GM19099 (cell line): ENCODE data around the gene PPP2R2B.

Experiments
- POLR2A ChIP-seq: IDR thresholded peaks from 3 replicates; pipeline ENCODE4 v1.6.1; 2011; ENCODE audit warnings: low read depth; ENCODE audit not compliant: insufficient read length; ENCODE audit errors: extremely low read depth

PPP2R2B gene

DNA sequence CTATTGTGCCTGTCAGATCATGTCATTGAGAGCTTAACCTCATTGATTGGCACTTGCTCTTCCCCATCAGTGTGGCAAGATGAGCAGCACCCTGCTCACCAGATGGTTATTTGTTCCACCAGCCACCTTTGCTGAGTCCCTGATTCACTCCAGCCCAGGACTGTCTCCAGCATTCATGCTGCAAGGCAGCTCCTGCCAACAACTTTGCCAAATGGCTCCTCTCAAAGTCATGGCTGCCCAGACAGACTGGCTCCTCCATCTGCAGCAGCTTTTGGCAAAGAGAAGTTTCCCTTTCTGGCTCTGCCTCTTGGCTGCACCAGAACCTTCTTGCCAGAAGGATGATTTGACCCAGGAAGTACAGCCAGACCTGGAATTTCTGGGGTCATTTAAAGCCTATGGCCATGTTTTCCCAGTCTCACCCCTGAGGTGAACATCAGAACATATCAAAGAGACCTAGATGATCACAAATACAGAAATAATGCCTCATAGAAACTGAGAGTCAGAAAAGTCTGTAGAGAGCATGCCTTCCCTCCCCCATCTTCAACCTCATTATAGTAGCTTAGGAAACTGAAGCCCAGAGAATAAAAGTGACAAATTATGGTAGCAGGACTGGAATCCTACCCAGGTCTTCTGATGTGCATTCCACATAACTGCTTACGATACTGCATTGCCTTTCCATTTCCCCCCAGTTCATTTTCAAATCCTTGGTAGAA lies 10.4 kb downstream of the PPP2R2B start:
- TF ChIP-seq POLR2A = no peak

DNA sequence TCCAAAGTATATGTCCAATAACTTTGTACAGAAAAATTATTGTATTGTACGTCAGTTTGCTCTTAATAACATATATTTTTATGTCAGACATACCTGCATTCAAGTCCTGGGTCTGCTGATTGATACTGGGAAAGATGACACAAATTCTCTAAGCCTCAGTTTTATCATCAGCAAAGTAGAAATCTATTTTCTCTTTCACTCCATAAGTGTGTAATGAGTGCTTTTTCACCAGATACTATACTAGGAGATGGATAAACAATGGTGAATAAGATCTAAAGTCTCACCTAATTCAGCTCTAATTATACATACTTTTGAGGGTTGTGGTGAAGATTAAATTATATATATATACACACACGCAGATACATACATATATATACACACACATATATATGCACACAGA lies 12.3 kb downstream of the PPP2R2B start:
- TF ChIP-seq POLR2A = no peak

DNA sequence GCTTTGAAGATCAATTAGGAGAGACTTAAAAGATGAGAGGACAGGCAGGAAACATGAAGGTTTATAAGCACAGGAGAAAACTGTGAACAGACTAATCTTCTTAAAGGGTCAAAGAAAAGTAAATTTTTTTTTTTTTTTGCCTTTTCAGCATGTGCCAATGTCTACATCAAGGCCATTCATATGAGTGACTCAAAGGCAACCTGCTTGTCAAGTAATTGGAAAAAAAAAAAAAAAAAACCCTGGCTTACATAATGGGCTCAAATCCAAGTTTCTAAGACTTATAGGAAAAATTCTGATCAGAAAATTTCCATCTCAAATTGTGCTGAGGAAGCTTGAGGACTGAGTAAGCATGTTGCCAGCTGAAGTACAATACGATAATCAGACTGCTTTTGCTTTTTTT lies 15.9 kb downstream of the PPP2R2B start:
- no peak for TF ChIP-seq POLR2A

DNA sequence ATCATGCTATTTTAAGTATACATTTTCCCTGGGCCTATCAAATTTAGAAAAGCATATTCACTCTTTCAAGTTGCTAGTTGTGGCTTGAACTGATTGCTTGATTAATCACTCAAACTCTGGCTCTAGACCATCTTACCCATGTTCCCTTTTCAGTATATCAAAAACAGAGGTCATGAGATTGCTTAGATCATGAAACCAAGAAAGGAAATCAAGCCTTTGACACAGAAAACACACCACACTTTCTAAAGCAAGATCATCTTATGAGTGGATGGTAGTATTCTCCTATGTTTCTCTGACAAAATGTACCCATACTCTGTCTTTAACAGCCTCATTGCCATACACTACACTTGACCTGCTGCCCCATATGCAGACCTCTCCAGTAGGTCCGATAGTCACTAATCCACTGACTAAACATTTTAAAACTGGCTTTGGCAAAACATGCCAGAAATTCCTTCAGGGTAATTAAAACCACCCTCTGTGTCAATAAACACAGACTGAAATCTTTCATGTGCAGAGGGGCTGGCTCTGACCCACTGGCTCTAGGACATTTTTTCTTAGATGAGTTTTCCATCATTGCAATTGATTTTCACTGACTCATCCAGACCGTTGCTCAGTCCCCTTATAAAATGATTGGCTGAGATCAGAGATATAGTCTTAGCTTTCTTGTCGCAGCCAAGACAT lies 18.2 kb downstream of the PPP2R2B start:
- no peak for TF ChIP-seq POLR2A

DNA sequence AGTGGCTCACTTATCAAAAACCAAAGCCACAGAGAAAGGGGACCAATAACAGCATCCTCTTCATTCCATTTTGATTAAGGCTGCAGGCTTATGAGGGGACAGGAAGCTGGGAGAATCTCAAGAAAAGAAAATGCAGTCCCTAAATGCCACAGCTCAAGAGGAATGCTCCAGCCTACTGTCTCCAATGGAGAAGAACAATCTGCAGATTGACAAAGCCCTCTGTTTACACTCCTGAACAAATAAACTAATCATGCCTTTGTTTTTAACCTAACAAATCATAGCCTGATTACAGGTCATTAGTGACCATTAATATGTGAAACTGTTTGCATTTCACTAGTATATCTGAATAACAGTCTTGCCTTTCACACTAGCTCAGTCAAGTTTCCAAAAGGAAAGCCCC lies 26.5 kb downstream of the PPP2R2B start:
- TF ChIP-seq POLR2A = no peak

DNA sequence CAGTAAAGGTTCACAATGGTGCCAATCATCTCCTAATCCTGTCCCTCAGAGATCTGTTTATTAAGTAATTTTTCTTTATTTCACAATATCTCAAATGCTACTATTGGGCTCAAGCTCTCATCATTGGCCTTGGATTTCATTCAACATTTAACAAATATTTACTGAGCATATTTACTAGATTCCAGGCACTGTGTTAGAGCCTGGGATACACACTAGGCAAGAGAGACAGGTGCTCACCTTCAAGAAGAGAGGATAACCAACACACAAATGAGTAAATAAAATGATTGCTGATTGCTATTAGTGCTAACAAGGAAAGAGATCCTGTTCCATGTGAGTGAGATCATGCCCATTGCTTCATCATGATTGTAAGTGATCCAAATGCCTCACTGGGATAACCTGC lies 27.4 kb downstream of the PPP2R2B start:
- TF ChIP-seq POLR2A = no peak

DNA sequence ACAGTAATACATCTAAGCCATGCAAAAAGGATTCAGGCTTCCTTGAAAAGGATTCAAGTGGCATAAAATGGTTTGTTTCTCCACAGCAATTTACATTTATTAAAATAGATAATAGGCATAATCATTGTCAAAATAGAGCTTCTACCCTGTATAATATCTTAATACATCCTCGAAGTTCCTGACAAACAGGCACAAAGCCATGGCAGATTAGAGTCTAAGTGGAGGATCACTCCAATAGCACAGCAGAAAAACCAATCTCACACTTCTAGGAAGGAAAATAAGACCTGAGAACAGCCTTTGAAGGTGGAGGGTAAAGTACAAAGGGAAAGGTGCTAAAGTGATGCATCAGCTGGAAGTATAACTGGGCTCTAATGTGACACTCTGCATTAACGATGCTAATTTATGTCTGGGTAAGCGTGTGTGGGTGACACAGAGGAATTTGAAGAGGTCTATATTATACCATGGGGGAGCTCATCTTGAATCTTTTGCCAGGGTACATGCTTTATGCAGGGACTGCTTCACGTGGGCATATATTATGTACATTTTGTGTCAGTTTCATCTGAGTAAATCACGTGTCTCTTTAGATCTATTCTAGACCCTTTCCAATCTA lies 28.8 kb downstream of the PPP2R2B start:
- no peak for TF ChIP-seq POLR2A

DNA sequence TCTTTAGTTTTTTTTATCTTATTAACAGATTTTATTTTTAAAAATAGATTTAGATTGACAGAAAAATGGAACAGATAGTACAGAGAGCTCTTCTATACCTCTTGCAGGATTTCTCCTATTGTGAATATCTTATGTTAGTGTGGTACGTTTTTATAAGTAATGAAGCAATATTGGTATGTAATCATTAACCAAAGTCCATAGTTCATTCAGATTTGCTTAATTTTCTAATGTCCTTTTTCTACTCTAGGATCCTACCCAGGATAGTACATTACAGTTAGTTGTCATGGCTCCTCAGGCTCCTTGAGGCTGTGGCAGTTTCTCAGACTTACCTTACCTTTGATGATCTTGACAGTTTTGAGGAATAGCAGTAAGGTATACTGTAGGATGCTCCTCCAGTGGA lies 30.4 kb downstream of the PPP2R2B start:
- TF ChIP-seq POLR2A = no peak

DNA sequence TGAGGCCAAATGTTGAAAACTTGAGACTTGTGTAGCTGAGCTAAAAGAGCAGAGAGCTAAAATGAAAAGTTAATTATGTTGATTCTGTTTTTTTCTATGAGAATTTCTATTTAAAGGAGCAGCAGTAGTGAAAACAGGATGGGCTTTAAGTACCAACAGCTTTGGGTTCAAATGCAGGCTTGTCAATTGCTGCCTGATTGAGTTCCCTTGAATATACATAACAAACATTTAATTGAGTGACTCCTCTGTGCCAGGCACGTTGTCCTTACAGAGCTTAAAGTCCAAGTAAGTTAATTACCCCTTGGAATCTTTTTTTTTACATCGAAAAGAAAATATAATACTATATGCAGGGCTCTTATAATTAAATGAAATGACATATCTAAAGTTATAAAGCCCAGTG lies 38.5 kb downstream of the PPP2R2B start:
- TF ChIP-seq POLR2A = no peak

DNA sequence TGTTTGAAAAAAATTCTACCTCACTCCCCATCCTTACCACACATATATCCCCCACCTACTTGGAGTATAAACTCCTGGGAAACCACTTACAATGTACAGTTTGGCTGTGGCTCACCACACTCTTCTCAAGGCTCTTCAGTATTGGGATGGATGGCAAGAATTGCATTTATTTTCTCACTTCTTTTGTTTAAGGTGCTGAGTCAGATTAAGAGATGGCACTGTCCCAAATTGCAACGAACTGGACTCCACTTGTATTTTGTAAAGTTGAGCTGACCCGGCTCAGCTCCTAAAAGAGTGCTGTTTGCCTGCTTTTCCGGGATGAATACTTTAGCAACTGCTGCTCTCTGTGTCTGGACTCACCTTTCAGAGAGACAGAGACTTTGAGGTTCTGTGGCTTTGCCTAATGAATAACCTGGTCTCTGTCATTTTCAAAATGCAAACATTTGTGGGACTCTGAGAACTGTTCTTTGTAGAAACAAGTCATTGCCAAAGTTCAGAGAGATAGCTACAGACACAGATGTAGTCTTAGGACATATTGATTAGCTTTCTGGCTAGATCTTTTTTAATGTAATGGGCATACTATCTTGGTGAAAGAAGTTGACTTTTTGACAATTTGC lies 42.2 kb downstream of the PPP2R2B start:
- no peak for TF ChIP-seq POLR2A

DNA sequence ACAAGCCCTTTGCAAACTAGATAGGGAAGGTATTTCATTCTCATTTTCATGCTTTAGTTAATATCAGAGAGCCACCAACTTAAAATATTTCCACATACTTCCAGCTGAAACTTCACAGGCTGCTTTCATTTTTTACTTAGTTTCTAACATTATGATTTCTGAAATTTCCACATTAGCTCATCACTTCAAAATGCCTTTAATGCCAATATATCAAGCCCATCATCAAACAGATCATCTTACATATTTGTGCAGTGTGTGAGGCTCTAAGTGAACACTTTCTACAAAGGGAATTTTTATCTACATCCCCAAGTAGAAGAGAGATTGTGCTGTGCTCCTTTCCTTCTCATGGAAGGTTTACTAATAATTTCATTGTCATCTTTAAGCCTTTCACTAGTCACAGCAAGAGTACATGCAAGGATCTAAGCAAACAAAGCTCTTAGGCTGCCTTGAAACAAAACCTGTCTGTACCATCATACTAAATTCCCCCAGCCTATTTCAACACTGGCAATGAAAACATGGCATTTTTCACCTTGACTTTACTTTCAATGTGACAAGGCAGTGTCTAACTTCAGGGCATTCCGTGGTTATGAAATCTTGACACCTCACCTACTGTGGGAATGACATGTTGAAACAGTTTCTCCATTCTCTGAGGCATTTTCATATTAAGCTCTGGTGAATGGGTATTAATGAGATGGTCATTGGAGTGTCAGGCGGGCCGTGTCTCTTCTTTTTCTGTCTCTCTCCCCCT lies 45.4 kb downstream of the PPP2R2B start:
- no peak for TF ChIP-seq POLR2A

DNA sequence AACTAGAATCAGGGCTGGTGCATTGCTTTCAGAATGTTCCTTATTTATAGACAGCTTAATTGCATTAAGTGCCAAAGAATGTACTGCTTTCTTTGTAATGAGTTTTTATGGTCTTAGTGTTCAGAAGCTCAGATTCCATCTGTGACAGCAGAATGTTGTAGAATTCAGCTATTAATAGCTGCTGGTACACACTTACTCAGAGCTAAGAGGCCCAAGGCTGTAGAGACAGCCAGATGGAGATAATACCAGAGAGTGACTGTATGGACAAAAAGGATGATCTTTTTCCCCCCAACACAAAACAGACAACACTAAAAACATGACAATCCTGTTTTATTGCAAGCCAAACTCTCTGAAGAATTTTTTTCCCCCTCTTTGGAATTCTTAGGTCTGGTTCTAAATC lies 50.2 kb downstream of the PPP2R2B start:
- TF ChIP-seq POLR2A = no peak

DNA sequence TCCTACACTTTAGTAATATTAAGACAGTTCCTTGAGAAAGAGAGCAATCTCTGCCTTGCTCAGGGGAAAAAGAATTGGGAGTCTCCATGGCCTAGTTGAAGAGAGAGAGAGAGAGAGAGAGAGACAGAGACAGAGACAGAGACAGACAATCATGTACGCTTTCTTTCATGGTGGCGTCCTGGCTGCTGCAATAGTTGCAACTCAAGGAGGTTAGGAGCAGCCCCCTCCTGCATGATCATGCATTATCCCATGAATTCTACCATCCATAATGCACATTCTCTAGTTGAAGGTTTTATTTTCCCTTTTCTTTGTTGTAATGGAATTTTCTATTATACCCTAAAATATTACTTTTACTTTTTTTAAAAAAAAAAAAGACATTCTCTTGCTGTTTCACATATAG lies 50.7 kb downstream of the PPP2R2B start:
- TF ChIP-seq POLR2A = no peak

DNA sequence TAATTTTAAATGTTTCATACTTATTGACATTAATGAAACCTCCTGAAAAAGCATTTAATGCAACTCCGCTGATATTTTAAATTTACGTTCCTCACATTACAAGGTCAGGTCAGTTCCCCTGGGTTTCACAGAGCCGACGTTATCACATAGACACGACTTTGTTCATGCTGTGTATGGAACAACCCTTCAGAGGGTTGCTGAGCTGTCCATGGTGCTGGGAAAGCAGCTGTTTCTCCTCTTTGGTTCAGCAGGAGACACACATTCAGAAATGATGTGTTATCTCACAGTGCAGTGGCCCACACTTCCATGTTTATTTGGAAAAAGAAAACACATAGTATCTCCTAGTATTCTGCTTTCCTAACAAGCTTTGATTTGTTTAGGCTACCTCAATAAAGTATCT lies 53.5 kb downstream of the PPP2R2B start:
- no peak for TF ChIP-seq POLR2A

DNA sequence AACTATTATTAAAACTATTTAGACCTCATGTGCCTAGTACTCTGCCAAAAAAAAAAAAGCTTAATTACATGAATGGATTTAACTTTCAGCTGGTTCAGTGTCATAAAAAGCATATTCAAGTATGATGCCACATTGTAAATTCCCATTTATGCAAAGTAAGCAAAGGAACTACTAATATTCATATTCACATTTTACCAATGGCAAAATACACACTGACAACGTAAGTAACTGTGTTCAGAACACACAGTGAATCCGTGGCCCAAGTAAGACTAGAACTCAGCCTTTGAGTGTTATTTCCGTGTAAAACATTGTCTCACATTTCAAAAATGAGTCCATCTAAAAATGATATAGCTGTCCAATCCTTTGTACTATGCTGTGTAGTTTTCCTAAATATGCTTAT lies 56.8 kb downstream of the PPP2R2B start:
- TF ChIP-seq POLR2A = no peak

DNA sequence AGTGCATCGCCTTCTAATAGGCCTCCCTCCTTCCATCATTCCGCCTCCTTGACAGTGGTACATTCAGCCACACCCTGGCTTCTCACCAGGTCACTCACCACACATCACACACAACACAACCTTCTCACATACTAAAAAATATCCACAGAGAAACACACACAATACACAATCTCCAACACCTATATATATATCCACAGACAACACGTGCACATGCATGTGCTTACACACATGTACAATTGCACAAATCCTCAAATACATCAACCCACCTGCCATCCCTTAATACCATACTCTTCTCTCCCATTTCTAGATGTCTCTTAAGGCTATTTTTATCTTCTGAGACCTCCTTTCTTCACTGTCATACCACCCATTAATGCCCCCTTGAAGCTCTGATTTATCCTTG lies 57.6 kb downstream of the PPP2R2B start:
- no peak for TF ChIP-seq POLR2A

DNA sequence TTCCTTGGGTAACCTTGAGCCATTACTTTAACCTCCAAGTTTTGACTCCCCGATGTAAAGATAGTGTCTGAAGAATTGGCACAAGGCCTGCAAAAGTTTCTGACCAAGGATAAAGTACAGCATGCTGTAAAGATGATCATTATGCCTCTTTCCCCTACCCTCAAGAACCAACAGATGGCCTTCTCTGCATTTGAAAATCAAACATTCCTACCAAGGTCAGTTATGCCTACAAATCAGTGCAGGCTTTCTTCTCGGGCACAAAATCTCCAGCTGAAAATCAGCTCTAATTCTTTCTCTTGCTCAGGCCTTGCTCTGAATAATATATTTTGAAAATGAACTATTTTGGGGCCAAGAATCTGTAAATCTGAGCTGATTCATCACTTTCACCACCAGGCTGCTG lies 59.7 kb downstream of the PPP2R2B start:
- no peak for TF ChIP-seq POLR2A
